NCI-H2227 (cell line): ENCODE measurements around the gene BAZ2B.

Source experiments
- DNase-seq: peaks from one replicate; lab custom pipeline; 2025; ENCODE audit not compliant: unreplicated experiment; lab: John Stamatoyannopoulos, UW

Gene BAZ2B

GRCh38 chr2:159617646-159618045 lies 1.3 kb upstream of the BAZ2B start:
- peak; percentile 70 for DNase-seq

GRCh38 chr2:159617100-159617499 lies 752 bp upstream of the BAZ2B start:
- DNase-seq: no peak

GRCh38 chr2:159615367-159616285 lies 722 bp downstream of the BAZ2B start:
- peak; percentile 94 for DNase-seq

- peak; percentile 89 for DNase-seq
Observed at GRCh38 chr2:159614534-159615366, 1.6 kb downstream of the BAZ2B start.

GRCh38 chr2:159613651-159614285 lies 2.6 kb downstream of the BAZ2B start:
- peak; percentile 22 for DNase-seq

GRCh38 chr2:159613091-159613490 lies 3.3 kb downstream of the BAZ2B start:
- no peak for DNase-seq

GRCh38 chr2:159612255-159612901 lies 4.0 kb downstream of the BAZ2B start:
- peak; percentile 76 for DNase-seq

- peak; percentile 87 for DNase-seq
Observed at GRCh38 chr2:159609811-159610549, 6.4 kb downstream of the BAZ2B start.

GRCh38 chr2:159608723-159609308 lies 7.5 kb downstream of the BAZ2B start:
- no peak for DNase-seq

GRCh38 chr2:159608108-159608507 lies 8.2 kb downstream of the BAZ2B start:
- DNase-seq: no peak

GRCh38 chr2:159606287-159606686 lies 10.1 kb downstream of the BAZ2B start:
- peak; percentile 26 for DNase-seq

- DNase-seq: no peak
Observed at GRCh38 chr2:159605441-159606178, 10.7 kb downstream of the BAZ2B start.

- no peak for DNase-seq
Observed at GRCh38 chr2:159604159-159604558, 12.2 kb downstream of the BAZ2B start.

GRCh38 chr2:159600752-159601151 lies 15.6 kb downstream of the BAZ2B start:
- no peak for DNase-seq

- DNase-seq: no peak
Observed at GRCh38 chr2:159595410-159596046, 20.8 kb downstream of the BAZ2B start.

GRCh38 chr2:159592441-159592840 lies 23.9 kb downstream of the BAZ2B start:
- no peak for DNase-seq

- no peak for DNase-seq
Observed at GRCh38 chr2:159591221-159591620, 25.1 kb downstream of the BAZ2B start.

- DNase-seq: no peak
Observed at GRCh38 chr2:159589286-159589685, 27.1 kb downstream of the BAZ2B start.

GRCh38 chr2:159586034-159586433 lies 30.3 kb downstream of the BAZ2B start:
- no peak for DNase-seq
